Superior temporal gyrus (tissue), 1 donor: ENCODE results near the gene ANKS4B.
A peak's percentile ranks its signal among the peaks of the same experiment; 100 is the strongest.
"Not testable (repeated sequence)": the region's sequence is repeated elsewhere in the genome, so short reads cannot be mapped to it uniquely, and the experiment has no call there.

Source experiments
- DNase-seq: peaks from one replicate; pipeline ENCODE4 v3.0.0-alpha.2; 2016; ENCODE audit errors: extremely low spot score

The ANKS4B gene, protein sequence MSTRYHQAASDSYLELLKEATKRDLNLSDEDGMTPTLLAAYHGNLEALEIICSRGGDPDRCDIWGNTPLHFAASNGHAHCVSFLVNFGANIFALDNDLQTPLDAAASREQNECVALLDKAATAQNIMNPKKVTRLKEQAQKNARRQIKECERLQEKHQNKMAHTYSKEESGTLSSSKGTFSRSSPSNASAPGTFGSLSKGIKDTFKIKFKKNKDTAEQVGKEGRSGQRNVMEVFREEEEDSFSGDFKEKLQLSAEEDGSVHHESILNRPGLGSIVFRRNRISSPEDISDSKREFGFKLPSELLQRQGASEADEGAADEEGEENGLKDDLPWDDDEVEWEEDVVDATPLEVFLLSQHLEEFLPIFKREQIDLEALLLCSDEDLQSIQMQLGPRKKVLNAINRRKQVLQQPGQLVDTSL

GRCh38 chr16:21233521-21234150 is at the start of gene ANKS4B:
ANKS4B (plus strand) TSS chr16:21233699; CDS start chr16:21233738, 39 bp downstream.
- DNase-seq = no peak

- no peak for DNase-seq
Measured at GRCh38 chr16:21183995-21184394, 49.5 kb upstream of the ANKS4B start.

DNA sequence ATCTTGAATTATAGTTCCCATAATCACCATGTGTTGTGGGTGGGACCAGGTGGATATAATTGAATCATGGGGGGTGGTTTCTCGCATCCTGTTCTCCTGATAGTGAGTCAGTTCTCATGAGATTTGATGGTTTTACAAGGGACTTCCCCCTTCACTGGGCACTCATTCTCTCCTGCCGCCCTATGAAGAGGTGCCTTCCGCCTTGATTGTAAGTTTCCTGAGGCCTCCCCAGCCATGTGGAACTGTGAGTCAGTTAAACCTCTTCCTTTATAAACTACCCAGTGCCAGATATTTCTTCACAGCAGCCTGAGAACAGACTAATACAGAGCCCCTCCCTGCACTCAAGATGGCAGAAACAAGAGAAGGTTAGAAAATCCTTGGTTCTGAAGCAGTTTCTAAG is 48.7 kb upstream of the ANKS4B start:
- DNase-seq = no peak

DNA sequence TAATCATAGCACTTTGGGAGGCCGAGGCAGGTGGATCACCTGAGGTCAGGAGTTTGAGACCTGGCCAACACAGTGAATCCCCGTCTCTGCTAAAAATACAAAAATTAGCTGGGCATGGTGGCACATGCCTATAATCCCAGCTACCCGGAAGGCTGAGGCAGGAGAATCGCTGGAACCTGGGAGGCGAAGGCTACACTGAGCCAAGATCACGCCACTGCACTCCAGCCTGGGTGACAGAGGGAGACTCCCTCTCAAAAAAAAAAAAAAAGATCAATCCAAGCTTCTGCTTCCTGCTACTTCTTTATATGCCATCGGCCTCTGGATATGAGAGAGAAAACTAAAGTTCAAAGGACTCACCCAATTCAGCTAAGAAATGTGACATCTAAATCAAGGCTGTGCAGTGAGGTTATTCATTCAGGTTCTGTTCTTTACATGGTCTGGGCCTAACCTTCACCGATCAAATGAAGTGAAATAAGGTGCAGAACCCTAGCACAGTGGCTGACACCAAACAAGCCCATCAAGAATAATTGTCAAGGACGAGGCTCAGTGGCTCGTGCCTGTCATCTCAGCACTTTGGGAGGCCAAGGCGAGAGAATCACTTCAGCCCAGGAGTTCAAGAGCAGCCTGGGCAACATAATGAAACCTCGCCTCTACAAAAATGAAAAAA is 47.7 kb upstream of the ANKS4B start:
- DNase-seq = no peak

DNA sequence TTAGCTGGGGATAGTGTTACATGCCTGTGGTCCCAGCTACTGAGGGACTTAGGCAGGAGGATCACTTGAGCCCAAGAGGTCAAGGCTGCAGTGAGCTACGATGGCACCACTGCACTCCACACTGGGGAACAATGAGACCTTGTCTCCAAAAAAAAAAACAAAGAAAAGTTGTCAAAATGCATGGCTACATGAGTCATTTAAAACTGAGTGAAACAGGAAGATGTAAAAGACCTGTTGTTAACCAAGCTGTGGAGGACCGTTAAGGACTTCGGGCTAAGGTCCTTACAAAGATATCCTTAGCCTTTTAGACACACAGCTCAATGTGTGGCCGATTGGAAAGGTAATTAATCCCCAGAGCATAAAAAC is 47.2 kb upstream of the ANKS4B start:
- no peak for DNase-seq

GRCh38 chr16:21189311-21189710 is 44.2 kb upstream of the ANKS4B start:
- DNase-seq = no peak

- no peak for DNase-seq
Measured at GRCh38 chr16:21190013-21190412, 43.5 kb upstream of the ANKS4B start.

DNA sequence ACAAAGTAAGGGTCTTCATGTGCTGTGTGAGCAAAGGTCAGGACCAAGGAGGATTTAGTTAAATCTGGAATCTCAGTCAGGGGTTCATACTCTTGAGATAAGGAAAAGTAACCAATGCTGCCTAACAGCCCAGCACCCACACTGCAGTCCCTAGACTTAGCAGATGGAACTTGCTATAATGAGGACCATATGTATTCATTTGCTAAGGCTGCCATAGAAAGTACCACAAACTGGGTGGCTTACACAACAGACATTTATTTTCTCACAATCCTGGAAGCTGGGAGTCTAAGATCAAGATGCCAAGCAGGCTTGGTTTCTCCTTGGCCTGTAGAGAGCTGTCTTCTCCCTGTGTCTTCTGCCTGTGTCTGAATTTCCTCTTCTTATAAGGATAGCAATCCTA is 42.9 kb upstream of the ANKS4B start:
- peak; percentile 23 for DNase-seq

GRCh38 chr16:21192991-21193390 is 40.5 kb upstream of the ANKS4B start:
- no peak for DNase-seq

GRCh38 chr16:21194771-21195301 is 38.7 kb upstream of the ANKS4B start:
- DNase-seq = peak; percentile 34

- DNase-seq = not testable (repeated sequence)
Measured at GRCh38 chr16:21195330-21195729, 38.2 kb upstream of the ANKS4B start.

DNA sequence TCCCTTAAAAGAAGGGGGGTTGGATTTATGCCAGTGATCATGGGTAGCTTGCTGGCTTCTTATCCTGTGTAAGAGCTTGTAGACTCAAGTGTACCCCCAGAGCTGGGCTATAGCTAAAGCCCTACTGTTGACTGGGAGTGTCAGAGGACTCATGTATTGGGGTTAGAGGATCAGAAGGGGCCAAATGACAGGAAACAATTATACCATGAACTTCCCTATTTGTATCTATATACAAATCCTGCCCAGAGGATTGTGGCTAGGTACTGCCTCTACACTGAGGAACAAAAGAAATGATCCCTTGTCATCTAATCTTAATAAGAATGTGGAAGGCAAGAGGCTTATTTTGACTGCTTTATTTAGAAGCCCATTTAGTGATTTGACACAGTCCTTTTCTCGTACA is 36.4 kb upstream of the ANKS4B start:
- no peak for DNase-seq

DNA sequence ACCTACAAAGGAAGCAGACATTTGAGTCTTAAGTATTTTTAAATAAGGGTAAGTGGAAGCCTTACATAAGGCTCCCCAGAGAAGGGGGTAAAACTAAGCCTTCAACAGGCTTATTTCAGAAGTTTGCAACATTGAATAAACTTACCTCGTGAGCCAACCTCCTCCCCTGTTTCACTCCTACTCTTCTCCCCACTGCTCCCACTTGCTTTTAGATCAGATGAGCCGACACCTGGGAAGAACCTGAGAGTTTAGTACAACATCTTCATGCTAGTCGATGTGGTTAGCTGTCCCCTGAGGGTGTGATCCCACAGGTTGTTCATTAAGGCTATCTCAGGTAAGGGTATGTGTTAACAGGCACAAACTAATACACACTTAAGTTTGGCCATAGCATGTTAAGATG is 35.9 kb upstream of the ANKS4B start:
- no peak for DNase-seq

- no peak for DNase-seq
Measured at GRCh38 chr16:21199607-21200218, 33.8 kb upstream of the ANKS4B start.

- no peak for DNase-seq
Measured at GRCh38 chr16:21203155-21203797, 30.2 kb upstream of the ANKS4B start.

GRCh38 chr16:21205303-21205702 is 28.2 kb upstream of the ANKS4B start:
- DNase-seq = no peak

- no peak for DNase-seq
Measured at GRCh38 chr16:21206550-21206949, 26.9 kb upstream of the ANKS4B start.

GRCh38 chr16:21208446-21209230 is 24.9 kb upstream of the ANKS4B start:
- DNase-seq = no peak

DNA sequence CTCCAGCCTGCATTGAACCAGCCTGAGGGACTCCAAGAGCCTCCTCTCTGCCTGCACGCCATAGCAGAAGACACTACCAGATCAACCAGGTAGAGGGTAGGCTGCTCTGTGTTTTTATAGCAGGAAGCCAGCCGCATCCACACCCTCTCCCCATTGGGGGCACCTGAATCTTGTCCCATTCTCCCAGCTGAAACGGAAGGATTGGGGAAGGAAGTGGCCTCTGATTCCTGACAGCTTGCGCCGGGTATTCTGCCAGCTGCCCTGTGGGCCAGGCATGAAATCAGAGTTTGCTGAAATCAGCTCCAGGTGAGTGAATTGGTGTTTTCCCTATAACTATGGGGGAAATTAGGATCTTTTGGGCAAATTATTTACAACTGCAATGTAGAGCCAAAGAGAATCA is 22.0 kb upstream of the ANKS4B start, which contains the start of gene ZP2:
Gene ZP2, minus strand, starts transcription at position 89 of the 400 bp plus-strand sequence. Its CDS starts 27 bp downstream, at position 62.
- DNase-seq = no peak

DNA sequence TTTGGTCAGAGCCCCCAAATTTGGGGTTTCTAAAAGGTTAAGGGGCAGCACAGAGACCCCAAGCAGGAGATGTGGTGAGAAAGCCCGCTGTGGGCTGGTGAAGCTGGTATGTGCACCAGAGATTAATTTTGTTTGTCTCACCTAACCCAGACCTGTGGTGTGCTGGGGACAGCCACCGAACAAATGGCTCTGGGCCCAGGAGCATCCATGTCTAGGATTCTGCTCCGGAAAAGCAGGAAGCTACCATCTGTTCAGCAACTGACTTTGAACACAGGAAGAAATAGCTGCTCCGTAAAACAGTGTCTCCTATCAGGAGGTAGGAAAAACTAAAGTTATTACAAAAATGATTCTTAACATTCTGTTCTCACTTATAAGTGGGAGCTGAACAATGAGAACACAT is 19.4 kb upstream of the ANKS4B start:
- no peak for DNase-seq

DNA sequence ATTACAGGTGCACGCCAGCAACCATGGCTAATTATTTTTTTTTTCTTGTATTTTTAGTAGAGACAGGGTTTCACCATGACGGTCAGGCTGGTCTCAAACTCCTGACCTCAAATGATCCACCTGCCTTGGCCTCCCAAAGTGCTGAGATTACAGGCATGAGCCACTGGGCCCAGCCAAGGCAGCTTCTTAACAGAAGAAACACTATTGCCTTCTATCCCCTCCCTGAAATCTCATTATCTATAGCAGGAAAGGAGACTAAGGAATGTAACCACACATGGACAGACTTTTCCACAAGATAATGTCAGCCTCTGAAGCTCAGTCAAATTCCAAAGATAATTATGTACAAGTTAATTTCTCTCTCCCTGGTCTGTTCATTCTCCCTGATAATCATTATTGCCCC is 16.4 kb upstream of the ANKS4B start:
- no peak for DNase-seq
